ENCODE measurements around the gene STMN1.

Gene STMN1

DNA sequence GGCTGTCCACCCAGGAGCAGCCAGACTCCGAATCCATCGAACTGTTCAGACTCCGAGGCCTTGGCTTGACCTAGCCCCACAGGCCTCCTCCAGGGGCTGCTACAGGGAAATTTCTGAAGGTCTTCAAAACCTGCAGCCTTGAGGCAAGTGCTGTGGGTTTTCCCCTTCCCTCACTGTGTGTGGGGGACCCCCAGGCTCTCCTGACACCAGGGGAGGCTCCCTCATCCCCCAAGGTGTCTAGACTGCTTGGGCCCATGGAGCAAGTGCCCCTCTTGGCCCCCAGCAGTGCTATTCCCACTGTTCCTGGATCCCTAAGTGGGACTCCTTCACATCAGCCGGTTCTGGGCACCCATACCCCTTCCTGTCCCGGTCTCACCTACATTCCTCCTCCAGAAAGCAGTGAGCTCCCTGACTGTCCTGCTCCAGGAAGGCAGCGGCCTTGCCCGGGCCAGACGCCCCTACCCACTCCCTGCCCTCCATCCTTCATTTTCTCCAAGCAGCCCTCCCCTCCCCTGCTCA is 31.5 kb downstream of the STMN1 start:
- peak overlapping the region; percentile 28 to 92 for H2BK12ac ChIP-seq (ENCODE audit: low read length in 2 of 2)
- no peak overlapping the region for H2BK15ac ChIP-seq (ENCODE audit: low read depth, poor library complexity, severe bottlenecking)
- H3K27me3 ChIP-seq (ENCODE audit: control insufficient read depth in 1 of 2, insufficient read depth in 1 of 2, low read length in 2 of 2) = no peaks in the 10 kb centered on the region
- peak overlapping the region in 1 of 2 experiments; percentile 94 for H3K14ac ChIP-seq (ENCODE audit: low read length in 2 of 2)
- peak overlapping the region; percentile 53 for H2BK5ac ChIP-seq (ENCODE audit: low read depth, low read length, poor library complexity, severe bottlenecking)
- H3K27ac ChIP-seq (ENCODE audit: low read length, poor library complexity, severe bottlenecking) = peak overlapping the region; percentile 30
- H2AFZ ChIP-seq (ENCODE audit: low read depth, low read length) = peak overlapping the region; percentile 73
- H3K4me1 ChIP-seq (ENCODE audit: control insufficient read depth, insufficient read depth, low read depth, low read length) = peaks cover 31% of the 10 kb centered on the region
- H4K91ac ChIP-seq (ENCODE audit: low read length) = peak overlapping the region; percentile 34
- peaks cover 8 to 10% of the 10 kb centered on the region in 2 experiments for H3K36me3 ChIP-seq (ENCODE audit: control insufficient read depth in 1 of 2, insufficient read depth in 2 of 2, low read depth in 1 of 2, low read length in 2 of 2)
- H3K79me1 ChIP-seq (replicated peaks; ENCODE audit: low read length, poor library complexity, severe bottlenecking) = peaks cover 25% of the 10 kb centered on the region
- 43% methylated on average over 8 of the region's 8 CpGs for WGBS
- peak overlapping the region; percentile 88 for H3K9ac ChIP-seq (ENCODE audit: low read length)
- H3K4me2 ChIP-seq (ENCODE audit: low read length, poor library complexity, severe bottlenecking) = peak overlapping the region; percentile 86
- peak overlapping the region; percentile 74 to 89 for H3K4me3 ChIP-seq (ENCODE audit: insufficient read depth in 1 of 2, low read depth in 1 of 2, low read length in 2 of 2)
- no peaks in the 10 kb centered on the region for H3K9me3 ChIP-seq (ENCODE audit: control insufficient read depth, low read length)
- DNase-seq = no peak
- peak overlapping the region; percentile 91 to 94 for H3K18ac ChIP-seq (ENCODE audit: low read depth in 1 of 2, low read length in 2 of 2)
- peak overlapping the region; percentile 63 for H2AK5ac ChIP-seq (ENCODE audit: low read length, severe bottlenecking)
- H4K8ac ChIP-seq (ENCODE audit: low read length) = peak overlapping the region; percentile 29
- H3K23ac ChIP-seq (ENCODE audit: low read length in 2 of 2) = peak overlapping the region in 1 of 2 experiments; percentile 74
- peak overlapping the region; percentile 71 to 84 for H3K4ac ChIP-seq (ENCODE audit: low read depth in 1 of 2, low read length in 2 of 2)
- no peak overlapping the region for H2BK120ac ChIP-seq (ENCODE audit: low read depth, low read length)

DNA sequence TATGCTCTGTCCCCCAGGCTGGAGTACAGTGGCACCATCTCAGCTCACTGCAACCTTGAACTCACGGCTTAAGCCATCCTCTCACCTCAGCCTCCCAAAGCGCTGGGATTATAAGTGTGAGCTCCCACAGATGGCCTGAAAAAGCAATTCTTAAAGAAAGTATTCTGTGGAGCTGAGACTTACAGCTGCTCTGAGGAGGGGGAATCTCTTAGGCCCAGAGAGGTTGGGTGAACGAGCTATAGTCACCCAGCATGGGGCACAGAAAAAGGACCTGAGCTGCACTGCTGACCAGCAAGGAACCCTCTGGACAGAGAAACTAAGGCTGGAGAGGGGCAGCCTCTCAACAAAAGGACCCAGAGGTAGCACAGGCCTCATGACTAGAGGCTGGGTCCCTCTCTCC is 32.0 kb downstream of the STMN1 start:
- Histone ChIP-seq H3K27me3 (ENCODE audit: control insufficient read depth in 1 of 2, insufficient read depth in 1 of 2, low read length in 2 of 2) (no peaks in the 10 kb centered on the region), H3K9ac (ENCODE audit: low read length) (peak overlapping the region; percentile 88), H3K36me3 (ENCODE audit: control insufficient read depth in 1 of 2, insufficient read depth in 2 of 2, low read depth in 1 of 2, low read length in 2 of 2) (peaks cover 11 to 12% of the 10 kb centered on the region in 2 experiments), H2BK15ac (ENCODE audit: low read depth, poor library complexity, severe bottlenecking) (no peak overlapping the region), H3K4ac (ENCODE audit: low read depth in 1 of 2, low read length in 2 of 2) (no peak overlapping the region), H3K18ac (ENCODE audit: low read depth in 1 of 2, low read length in 2 of 2) (no peak overlapping the region), H3K9me3 (ENCODE audit: control insufficient read depth, low read length) (no peaks in the 10 kb centered on the region), H2BK120ac (ENCODE audit: low read depth, low read length) (no peak overlapping the region), H3K4me3 (ENCODE audit: insufficient read depth in 1 of 2, low read depth in 1 of 2, low read length in 2 of 2) (peak overlapping the region in 1 of 2 experiments; percentile 89), H3K79me1 (replicated peaks; ENCODE audit: low read length, poor library complexity, severe bottlenecking) (peaks cover 25% of the 10 kb centered on the region), H3K23ac (ENCODE audit: low read length in 2 of 2) (peak overlapping the region in 1 of 2 experiments; percentile 32), H4K91ac (ENCODE audit: low read length) (peak overlapping the region; percentile 34), H3K27ac (ENCODE audit: low read length, poor library complexity, severe bottlenecking) (no peak overlapping the region), H3K4me2 (ENCODE audit: low read length, poor library complexity, severe bottlenecking) (peak overlapping the region; percentile 86), H2BK12ac (ENCODE audit: low read length in 2 of 2) (peak overlapping the region in 1 of 2 experiments; percentile 28), H2BK5ac (ENCODE audit: low read depth, low read length, poor library complexity, severe bottlenecking) (no peak overlapping the region), H3K4me1 (ENCODE audit: control insufficient read depth, insufficient read depth, low read depth, low read length) (peaks cover 30% of the 10 kb centered on the region), H3K14ac (ENCODE audit: low read length in 2 of 2) (no peak overlapping the region), H4K8ac (ENCODE audit: low read length) (peak overlapping the region; percentile 86), H2AK5ac (ENCODE audit: low read length, severe bottlenecking) (peak overlapping the region; percentile 63), H2AFZ (ENCODE audit: low read depth, low read length) (no peak overlapping the region)
- DNase-seq = no peak
- WGBS = 93% methylated on average over 3 of the region's 3 CpGs

DNA sequence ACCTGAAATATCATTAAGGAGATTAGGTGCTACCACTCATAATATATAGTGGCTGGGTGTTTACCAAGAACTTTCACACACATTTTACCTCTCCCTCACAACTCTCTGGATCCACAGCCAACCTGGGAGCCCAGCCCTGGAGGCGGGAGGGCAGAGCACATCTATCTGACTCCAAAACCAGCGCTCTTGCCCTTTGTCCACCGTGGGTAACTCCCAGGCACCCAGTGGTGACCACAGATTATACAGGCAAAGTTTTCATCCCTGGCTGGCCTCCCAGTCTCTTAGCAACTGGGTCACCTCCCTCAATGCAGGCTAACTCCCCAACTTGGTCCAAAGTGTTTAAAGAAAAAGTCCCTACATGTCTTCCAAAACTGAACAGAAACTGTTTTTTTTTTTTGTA is 33.1 kb downstream of the STMN1 start:
- Histone ChIP-seq H3K4me3 (ENCODE audit: insufficient read depth in 1 of 2, low read depth in 1 of 2, low read length in 2 of 2) (no peak overlapping the region), H2AK5ac (ENCODE audit: low read length, severe bottlenecking) (peak overlapping the region; percentile 17), H2BK120ac (ENCODE audit: low read depth, low read length) (no peak overlapping the region), H3K14ac (ENCODE audit: low read length in 2 of 2) (no peak overlapping the region), H3K4me1 (ENCODE audit: control insufficient read depth, insufficient read depth, low read depth, low read length) (peaks cover 33% of the 10 kb centered on the region), H2BK5ac (ENCODE audit: low read depth, low read length, poor library complexity, severe bottlenecking) (no peak overlapping the region), H2BK15ac (ENCODE audit: low read depth, poor library complexity, severe bottlenecking) (no peak overlapping the region), H3K18ac (ENCODE audit: low read depth in 1 of 2, low read length in 2 of 2) (no peak overlapping the region), H2AFZ (ENCODE audit: low read depth, low read length) (no peak overlapping the region), H3K36me3 (ENCODE audit: control insufficient read depth in 1 of 2, insufficient read depth in 2 of 2, low read depth in 1 of 2, low read length in 2 of 2) (peaks cover 14 to 18% of the 10 kb centered on the region in 2 experiments), H3K4ac (ENCODE audit: low read depth in 1 of 2, low read length in 2 of 2) (no peak overlapping the region), H4K91ac (ENCODE audit: low read length) (no peak overlapping the region), H3K4me2 (ENCODE audit: low read length, poor library complexity, severe bottlenecking) (no peak overlapping the region), H3K9ac (ENCODE audit: low read length) (no peak overlapping the region), H3K79me1 (replicated peaks; ENCODE audit: low read length, poor library complexity, severe bottlenecking) (peaks cover 25% of the 10 kb centered on the region), H2BK12ac (ENCODE audit: low read length in 2 of 2) (no peak overlapping the region), H4K8ac (ENCODE audit: low read length) (peak overlapping the region; percentile 27), H3K23ac (ENCODE audit: low read length in 2 of 2) (no peak overlapping the region), H3K27me3 (ENCODE audit: control insufficient read depth in 1 of 2, insufficient read depth in 1 of 2, low read length in 2 of 2) (no peaks in the 10 kb centered on the region), H3K27ac (ENCODE audit: low read length, poor library complexity, severe bottlenecking) (no peak overlapping the region), H3K9me3 (ENCODE audit: control insufficient read depth, low read length) (no peaks in the 10 kb centered on the region)
- 89% methylated on average over 3 of the region's 3 CpGs for WGBS
- no peak for DNase-seq

GRCh38 chr1:25872713-25873112 is 33.5 kb downstream of the STMN1 start:
- H3K9ac ChIP-seq (ENCODE audit: low read length) = no peak overlapping the region
- H3K4ac ChIP-seq (ENCODE audit: low read depth in 1 of 2, low read length in 2 of 2) = no peak overlapping the region
- peaks cover 25% of the 10 kb centered on the region for H3K79me1 ChIP-seq (replicated peaks; ENCODE audit: low read length, poor library complexity, severe bottlenecking)
- no peak overlapping the region for H3K23ac ChIP-seq (ENCODE audit: low read length in 2 of 2)
- H3K4me1 ChIP-seq (ENCODE audit: control insufficient read depth, insufficient read depth, low read depth, low read length) = peaks cover 37% of the 10 kb centered on the region
- no peak overlapping the region for H2AK5ac ChIP-seq (ENCODE audit: low read length, severe bottlenecking)
- no peak overlapping the region for H4K91ac ChIP-seq (ENCODE audit: low read length)
- no peak overlapping the region for H3K14ac ChIP-seq (ENCODE audit: low read length in 2 of 2)
- no peak overlapping the region for H3K27ac ChIP-seq (ENCODE audit: low read length, poor library complexity, severe bottlenecking)
- H3K27me3 ChIP-seq (ENCODE audit: control insufficient read depth in 1 of 2, insufficient read depth in 1 of 2, low read length in 2 of 2) = no peaks in the 10 kb centered on the region
- H3K36me3 ChIP-seq (ENCODE audit: control insufficient read depth in 1 of 2, insufficient read depth in 2 of 2, low read depth in 1 of 2, low read length in 2 of 2) = peaks cover 16 to 19% of the 10 kb centered on the region in 2 experiments
- no peak overlapping the region for H2BK15ac ChIP-seq (ENCODE audit: low read depth, poor library complexity, severe bottlenecking)
- no peak overlapping the region for H4K8ac ChIP-seq (ENCODE audit: low read length)
- H3K9me3 ChIP-seq (ENCODE audit: control insufficient read depth, low read length) = no peaks in the 10 kb centered on the region
- H2BK5ac ChIP-seq (ENCODE audit: low read depth, low read length, poor library complexity, severe bottlenecking) = no peak overlapping the region
- no peak overlapping the region for H3K4me3 ChIP-seq (ENCODE audit: insufficient read depth in 1 of 2, low read depth in 1 of 2, low read length in 2 of 2)
- H2BK12ac ChIP-seq (ENCODE audit: low read length in 2 of 2) = no peak overlapping the region
- H3K4me2 ChIP-seq (ENCODE audit: low read length, poor library complexity, severe bottlenecking) = no peak overlapping the region
- no peak overlapping the region for H2AFZ ChIP-seq (ENCODE audit: low read depth, low read length)
- H2BK120ac ChIP-seq (ENCODE audit: low read depth, low read length) = no peak overlapping the region
- no peak for DNase-seq
- WGBS = 96% methylated on average over 2 of the region's 2 CpGs
- H3K18ac ChIP-seq (ENCODE audit: low read depth in 1 of 2, low read length in 2 of 2) = no peak overlapping the region

Measured in mesenchymal stem cell (in vitro differentiated cells and primary cell).